Activated CD8-positive, alpha-beta T cell treated with anti-CD3 and anti-CD28 coated beads for 36 hours (primary cell): ENCODE results near the gene ABLIM1. TPM values are rescaled to one million over a fixed set of nuclear protein-coding genes. Genes with fewer than 3 reads are reported as not detected.
A peak's percentile ranks its signal among the peaks of the same experiment; 100 is the strongest.

Experiments used
- ATAC-seq: fragments of 200-7000 bp; cut with Tn5 transposase; one replicate; pipeline ENCODE4 v1.10.0; 2021; ENCODE audit warnings: mild to moderate bottlenecking, moderate library complexity
- CTCF ChIA-PET: fragments of 350-600 bp; sonication (Branson Sonifier 250); formaldehyde crosslinking; loops from one replicate; lab custom pipeline; 2021; ENCODE audit warnings: antibody characterized with exemption; lab: Charles Lee
- POLR2A ChIA-PET: fragments of 350-600 bp; sonication (Branson Sonifier 250); formaldehyde crosslinking; loops from one replicate; lab custom pipeline; 2021; ENCODE audit warnings: antibody characterized with exemption; lab: Charles Lee
- DNase-seq: peaks from one replicate; pipeline ENCODE4 v3.0.0-alpha.2; 2020
- H3K27ac Mint-ChIP-seq: one replicate; pipeline ENCODE4 v1.8.0; 2021; ENCODE audit warnings: mild to moderate bottlenecking, mixed read lengths
- H3K27me3 Mint-ChIP-seq: one replicate; pipeline ENCODE4 v1.8.0; 2021; ENCODE audit warnings: mixed read lengths
- H3K36me3 Mint-ChIP-seq: one replicate; pipeline ENCODE4 v1.8.0; 2021; ENCODE audit warnings: low read depth, mixed read lengths
- H3K4me1 Mint-ChIP-seq: one replicate; pipeline ENCODE4 v1.8.0; 2021; ENCODE audit warnings: low read depth, mixed read lengths
- H3K4me3 Mint-ChIP-seq: one replicate; pipeline ENCODE4 v1.8.0; 2021; ENCODE audit warnings: mild to moderate bottlenecking, moderate library complexity, mixed read lengths
- H3K9me3 Mint-ChIP-seq: one replicate; pipeline ENCODE4 v1.8.0; 2021; ENCODE audit warnings: mixed read lengths
- intact Hi-C: fragments of 100-400 bp; cut with micrococcal nuclease; formaldehyde crosslinking; loops from one replicate; pipeline ENCODE4 v1.10.0; 2022
- total RNA-seq, 2 experiments: library from RNA; stranded (reverse); gene quantifications; one replicate each; pipeline ENCODE4 v1.2.3, GENCODE V29; 2021
- TF ChIP-seq, protein P1 (sequence below): fragments of 200-600 bp; IDR thresholded peaks from one replicate; pipeline ENCODE4 v1.8.0; 2022; ENCODE audit warnings: antibody characterized with exemption, mild to moderate bottlenecking

The ABLIM1 gene
- total RNA-seq, 2 experiments from 2014 or later, result 148 to 155 TPM

DNA sequence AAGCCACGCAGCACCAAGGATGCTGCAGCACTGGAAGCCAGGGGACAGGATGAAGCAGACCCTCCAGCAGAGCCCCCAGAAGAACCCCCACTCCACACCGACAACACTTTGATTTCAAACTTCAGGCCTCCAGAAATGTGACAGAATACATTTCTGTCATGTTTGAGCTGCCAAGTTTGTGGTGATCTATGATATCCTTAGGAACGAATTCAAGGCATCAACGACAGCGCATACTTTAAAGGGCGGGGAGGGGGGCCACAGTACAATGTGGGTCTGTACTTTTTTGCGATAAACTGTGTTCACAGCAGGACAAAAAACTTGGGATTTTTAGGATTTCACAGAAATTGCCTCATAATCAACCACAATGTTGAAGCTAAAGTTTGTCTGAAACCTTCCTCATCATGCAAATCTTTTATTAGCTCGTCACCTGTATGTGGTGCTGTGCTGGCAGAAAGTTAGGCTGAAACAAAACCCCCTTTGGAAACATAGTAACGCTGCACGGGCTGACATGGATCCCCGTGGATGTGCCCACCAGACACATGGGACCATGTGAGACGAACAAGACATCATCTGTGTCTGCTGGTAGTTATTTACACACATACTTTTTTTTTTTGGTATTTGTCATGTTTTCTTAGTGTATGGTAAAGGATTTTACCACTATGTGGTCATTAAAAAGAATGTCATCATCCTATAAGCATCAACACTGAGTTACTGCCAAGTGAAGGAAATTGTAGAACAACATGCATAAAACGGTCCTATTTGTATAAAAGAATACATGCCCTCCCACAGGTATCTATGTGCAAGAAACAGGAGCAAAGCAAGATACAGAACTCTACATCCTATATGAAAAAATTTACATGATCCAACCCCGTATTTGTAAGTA, 140.5 kb downstream of the ABLIM1 start:
- H3K9me3 Mint-ChIP-seq, result no peaks in the 10 kb centered on the region
- intact Hi-C loops, result loop anchor here (2.0 kb wide), 1 partner anchor 19 kb away; no protein-coding TSS in a partner anchor
- peaks cover 94% of the 10 kb centered on the region for H3K4me1 Mint-ChIP-seq
- H3K4me3 Mint-ChIP-seq, result peak overlapping the region; percentile 73
- H3K36me3 Mint-ChIP-seq, result peaks cover 27% of the 10 kb centered on the region
- H3K27me3 Mint-ChIP-seq, result no peaks in the 10 kb centered on the region
- H3K27ac Mint-ChIP-seq, result peak overlapping the region; percentile 91
- CTCF ChIA-PET, result interaction anchor here (1.1 to 16.1 kb wide), 7 partner anchors 8 to 303 kb away, joined by 3 to 252 read pairs (median 23); no protein-coding TSS in a partner anchor
- no peak for DNase-seq
- POLR2A ChIA-PET, result interaction anchor here (0.7 to 15.9 kb wide), 6 partner anchors 7 to 34 kb away, joined by 3 to 251 read pairs (median 40); no protein-coding TSS in a partner anchor
- TF ChIP-seq, protein P1, sequence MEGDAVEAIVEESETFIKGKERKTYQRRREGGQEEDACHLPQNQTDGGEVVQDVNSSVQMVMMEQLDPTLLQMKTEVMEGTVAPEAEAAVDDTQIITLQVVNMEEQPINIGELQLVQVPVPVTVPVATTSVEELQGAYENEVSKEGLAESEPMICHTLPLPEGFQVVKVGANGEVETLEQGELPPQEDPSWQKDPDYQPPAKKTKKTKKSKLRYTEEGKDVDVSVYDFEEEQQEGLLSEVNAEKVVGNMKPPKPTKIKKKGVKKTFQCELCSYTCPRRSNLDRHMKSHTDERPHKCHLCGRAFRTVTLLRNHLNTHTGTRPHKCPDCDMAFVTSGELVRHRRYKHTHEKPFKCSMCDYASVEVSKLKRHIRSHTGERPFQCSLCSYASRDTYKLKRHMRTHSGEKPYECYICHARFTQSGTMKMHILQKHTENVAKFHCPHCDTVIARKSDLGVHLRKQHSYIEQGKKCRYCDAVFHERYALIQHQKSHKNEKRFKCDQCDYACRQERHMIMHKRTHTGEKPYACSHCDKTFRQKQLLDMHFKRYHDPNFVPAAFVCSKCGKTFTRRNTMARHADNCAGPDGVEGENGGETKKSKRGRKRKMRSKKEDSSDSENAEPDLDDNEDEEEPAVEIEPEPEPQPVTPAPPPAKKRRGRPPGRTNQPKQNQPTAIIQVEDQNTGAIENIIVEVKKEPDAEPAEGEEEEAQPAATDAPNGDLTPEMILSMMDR, result no peak
- ATAC-seq, result peak; percentile 24

DNA sequence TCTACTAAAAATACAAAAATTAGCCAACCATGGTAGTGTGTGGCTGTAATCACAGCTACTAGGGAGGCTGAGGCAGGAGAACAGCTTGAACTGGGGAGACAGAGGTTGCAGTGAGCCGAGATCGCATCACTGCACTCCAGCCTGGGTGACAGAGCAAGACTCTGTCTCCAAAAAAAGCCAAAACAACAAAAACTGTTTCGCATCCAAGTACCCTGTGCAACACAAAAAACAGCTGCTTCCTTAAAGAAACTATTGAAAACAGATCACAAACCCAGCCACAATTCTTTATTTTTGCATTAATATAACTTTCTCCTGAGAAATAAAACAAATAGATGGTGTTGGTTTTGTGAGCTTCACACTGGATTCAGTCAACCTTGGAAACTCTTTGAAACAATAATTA, 141.7 kb downstream of the ABLIM1 start:
- intact Hi-C loops, result loop anchor here (1.0 to 2.0 kb wide), 2 partner anchors 9 to 18 kb away; no protein-coding TSS in a partner anchor
- CTCF ChIA-PET, result interaction anchor here (1.1 to 16.1 kb wide), 6 partner anchors 10 to 304 kb away, joined by 3 to 252 read pairs (median 34); no protein-coding TSS in a partner anchor
- DNase-seq (no peak), ATAC-seq (no peak)
- peak overlapping the region; percentile 91 for H3K27ac Mint-ChIP-seq
- H3K27me3 Mint-ChIP-seq, result no peaks in the 10 kb centered on the region
- TF ChIP-seq, protein P1, result no peak
- no peaks in the 10 kb centered on the region for H3K9me3 Mint-ChIP-seq
- peaks cover 95% of the 10 kb centered on the region for H3K4me1 Mint-ChIP-seq
- H3K4me3 Mint-ChIP-seq, result peak overlapping the region; percentile 73
- POLR2A ChIA-PET, result interaction anchor here (0.8 to 15.9 kb wide), 6 partner anchors 9 to 306 kb away, joined by 3 to 251 read pairs (median 37); no protein-coding TSS in a partner anchor
- H3K36me3 Mint-ChIP-seq, result peaks cover 35% of the 10 kb centered on the region

DNA sequence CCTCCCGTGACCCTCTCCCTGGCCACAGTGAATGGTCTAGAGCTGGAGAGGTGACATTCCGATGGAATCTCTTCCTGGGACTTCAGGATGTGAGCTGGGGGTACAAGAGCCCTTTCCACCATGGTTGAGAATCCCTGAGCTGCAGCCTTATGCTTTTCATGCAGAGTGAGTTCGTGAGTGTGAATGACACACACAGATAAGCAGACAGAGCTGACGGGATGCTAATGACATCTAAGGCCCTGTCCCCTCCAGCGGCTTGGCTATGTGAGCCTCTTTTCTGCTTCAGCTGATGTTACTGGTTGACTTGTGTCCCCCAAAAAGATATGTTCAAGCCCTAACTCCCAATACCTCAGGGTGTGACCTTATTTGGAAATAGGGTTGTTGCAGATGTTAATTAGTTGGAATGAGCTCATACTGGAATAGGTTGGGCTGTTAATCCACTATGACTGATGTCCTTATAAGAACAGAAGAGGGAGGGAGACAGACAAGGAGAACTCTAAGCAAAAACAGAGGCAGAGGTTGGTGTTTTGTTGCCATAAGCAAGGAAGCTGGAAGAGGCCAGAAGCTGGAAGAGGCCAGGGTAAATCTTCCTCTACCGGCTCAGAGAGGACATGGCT, 142.7 kb downstream of the ABLIM1 start:
- ATAC-seq (peak; percentile 46), DNase-seq (no peak)
- TF ChIP-seq, protein P1, result no peak
- peak overlapping the region; percentile 91 for H3K27ac Mint-ChIP-seq
- intact Hi-C loops, result no loop called here
- H3K4me1 Mint-ChIP-seq, result peaks cover 94% of the 10 kb centered on the region
- POLR2A ChIA-PET, result interaction anchor here (0.6 to 15.9 kb wide), 9 partner anchors 9 to 670 kb away, joined by 3 to 251 read pairs (median 4); no protein-coding TSS in a partner anchor
- CTCF ChIA-PET, result interaction anchor here (0.9 to 16.1 kb wide), 7 partner anchors 7 to 44 kb away, joined by 3 to 252 read pairs (median 25); no protein-coding TSS in a partner anchor
- H3K9me3 Mint-ChIP-seq, result no peaks in the 10 kb centered on the region
- no peaks in the 10 kb centered on the region for H3K27me3 Mint-ChIP-seq
- peaks cover 35% of the 10 kb centered on the region for H3K36me3 Mint-ChIP-seq
- H3K4me3 Mint-ChIP-seq, result peak overlapping the region; percentile 73

DNA sequence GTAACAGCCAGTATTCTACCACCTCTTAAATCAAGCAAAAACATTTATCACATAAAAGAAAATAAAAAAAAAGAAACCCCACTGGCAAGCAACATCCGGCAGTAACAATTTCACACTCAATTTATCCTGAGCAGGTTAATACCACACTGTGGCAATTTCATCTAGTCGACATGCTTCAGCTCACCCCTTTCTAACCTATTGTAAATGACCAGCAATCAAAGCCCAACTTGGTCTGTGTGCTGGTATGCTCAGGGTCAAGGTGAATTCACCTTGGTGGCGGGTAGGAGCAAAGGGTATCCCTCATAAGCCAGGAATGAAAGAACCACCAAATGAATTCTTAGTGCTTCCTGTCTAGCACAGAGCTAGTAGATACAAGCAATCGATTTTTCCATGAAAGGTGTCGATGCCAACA, 144.7 kb downstream of the ABLIM1 start:
- H3K36me3 Mint-ChIP-seq, result peaks cover 35% of the 10 kb centered on the region
- CTCF ChIA-PET, result interaction anchor here (1.0 to 16.1 kb wide), 6 partner anchors 9 to 41 kb away, joined by 3 to 252 read pairs (median 14); no protein-coding TSS in a partner anchor
- no peak for DNase-seq
- ATAC-seq, result peak; percentile 25
- H3K4me3 Mint-ChIP-seq, result peak overlapping the region; percentile 73
- H3K27ac Mint-ChIP-seq, result peak overlapping the region; percentile 91
- POLR2A ChIA-PET, result interaction anchor here (0.9 to 15.9 kb wide), 4 partner anchors 11 to 31 kb away, joined by 3 to 251 read pairs (median 104); no protein-coding TSS in a partner anchor
- no peaks in the 10 kb centered on the region for H3K9me3 Mint-ChIP-seq
- H3K4me1 Mint-ChIP-seq, result peaks cover 89% of the 10 kb centered on the region
- H3K27me3 Mint-ChIP-seq, result no peaks in the 10 kb centered on the region
- intact Hi-C loops, result no loop called here
- TF ChIP-seq, protein P1, result no peak
